Measurements from ENCODE around the gene TSPAN2.

DNA sequence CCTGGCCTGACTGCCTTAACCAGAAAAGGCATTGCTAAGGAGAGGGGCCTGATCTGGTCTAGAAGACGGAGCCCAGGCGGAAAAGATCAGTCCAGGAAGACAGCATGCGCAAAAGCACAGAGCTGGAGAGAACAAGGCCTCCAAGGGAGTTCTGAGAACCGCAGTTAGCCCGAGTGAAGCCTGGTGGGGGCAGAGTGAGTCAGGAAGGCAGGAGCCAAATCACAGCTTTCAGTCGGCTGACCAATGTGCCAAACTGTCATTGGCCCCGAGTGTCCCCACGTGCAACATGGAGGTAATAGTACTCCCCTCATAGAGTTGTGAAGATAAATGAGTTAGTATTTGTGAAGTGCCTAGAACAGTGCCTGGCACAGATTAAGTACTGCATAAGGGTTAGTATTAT lies 1.2 kb upstream of the TSPAN2 start:
- no peak for TF ChIP-seq CTCF (IDR thresholded peaks at IDR 0.05; ENCODE audit: low read length)
- TF ChIP-seq EZH2phosphoT487 (IDR thresholded peaks at IDR 0.05; ENCODE audit: low read length) = no peak
- TF ChIP-seq EZH2 (optimal IDR thresholded peaks at IDR 0.05; ENCODE audit: low read depth, low read length) = no peak
